ENCODE measurements around the gene LRRC57. TPM values are rescaled to one million over a fixed set of nuclear protein-coding genes. Genes with fewer than 3 reads are reported as not detected.

Gene LRRC57
- total and polyA plus RNA-seq, 4 donors, result 22.8 to 30.9 (median 25.4) TPM

GRCh38 chr15:42495361-42496212, 53.0 kb downstream of the LRRC57 start, which contains the start of gene SNAP23:
Gene SNAP23, plus strand, starts transcription at chr15:42495634. Its CDS starts 16,213 bp downstream, at chr15:42511847.
- 0% methylated on average over 39 of the region's 43 CpGs for WGBS (ENCODE audit: insufficient coverage)
- Histone ChIP-seq H3K27me3 (ENCODE audit: control insufficient read depth, insufficient read depth, low read length) (no peaks in the 10 kb centered on the region), H3K36me3 (ENCODE audit: control insufficient read depth, insufficient read depth, low read length) (peaks cover 4% of the 10 kb centered on the region), H3K4me3 (ENCODE audit: low read depth, low read length) (peak within 1 kb of the TSS; percentile 93), H3K27ac (ENCODE audit: low read depth, low read length) (peak within 1 kb of the TSS; percentile 88), H3K9me3 (ENCODE audit: control insufficient read depth, insufficient read depth, low read length) (no peaks in the 10 kb centered on the region), H3K4me1 (ENCODE audit: control insufficient read depth, insufficient read depth, low read length) (peaks cover 11% of the 10 kb centered on the region)
- peak; percentile 78 to 97 (median 90) for DNase-seq (ENCODE audit: low read depth in 4 of 6, low spot score in 6 of 6)

- peak overlapping the region; percentile 88 for H3K27ac ChIP-seq (ENCODE audit: low read depth, low read length)
- peaks cover 13% of the 10 kb centered on the region for H3K4me1 ChIP-seq (ENCODE audit: control insufficient read depth, insufficient read depth, low read length)
- no peaks in the 10 kb centered on the region for H3K27me3 ChIP-seq (ENCODE audit: control insufficient read depth, insufficient read depth, low read length)
- H3K9me3 ChIP-seq (ENCODE audit: control insufficient read depth, insufficient read depth, low read length), result no peaks in the 10 kb centered on the region
- peaks cover 4% of the 10 kb centered on the region for H3K36me3 ChIP-seq (ENCODE audit: control insufficient read depth, insufficient read depth, low read length)
- WGBS (ENCODE audit: insufficient coverage), result 16% methylated on average over 9 of the region's 10 CpGs
- peak in 1 of 6 donors; percentile 80 for DNase-seq (ENCODE audit: low read depth in 4 of 6, low spot score in 6 of 6)
- H3K4me3 ChIP-seq (ENCODE audit: low read depth, low read length), result peak overlapping the region; percentile 93
Measured at GRCh38 chr15:42494998-42495360, 53.6 kb downstream of the LRRC57 start.

- Histone ChIP-seq H3K36me3 (ENCODE audit: control insufficient read depth, insufficient read depth, low read length) (peaks cover 9% of the 10 kb centered on the region), H3K27ac (ENCODE audit: low read depth, low read length) (no peak overlapping the region), H3K9me3 (ENCODE audit: control insufficient read depth, insufficient read depth, low read length) (no peaks in the 10 kb centered on the region), H3K27me3 (ENCODE audit: control insufficient read depth, insufficient read depth, low read length) (no peaks in the 10 kb centered on the region), H3K4me3 (ENCODE audit: low read depth, low read length) (no peak overlapping the region), H3K4me1 (ENCODE audit: control insufficient read depth, insufficient read depth, low read length) (peaks cover 21% of the 10 kb centered on the region)
- 89% methylated on average over 1 of the region's 1 CpG for WGBS (ENCODE audit: insufficient coverage)
- no peak for DNase-seq (ENCODE audit: low read depth in 4 of 6, low spot score in 6 of 6)
Measured at GRCh38 chr15:42493679-42494078, 54.9 kb downstream of the LRRC57 start.

- Histone ChIP-seq H3K27me3 (ENCODE audit: control insufficient read depth, insufficient read depth, low read length) (no peaks in the 10 kb centered on the region), H3K4me1 (ENCODE audit: control insufficient read depth, insufficient read depth, low read length) (peaks cover 21% of the 10 kb centered on the region), H3K36me3 (ENCODE audit: control insufficient read depth, insufficient read depth, low read length) (peaks cover 5% of the 10 kb centered on the region), H3K9me3 (ENCODE audit: control insufficient read depth, insufficient read depth, low read length) (no peaks in the 10 kb centered on the region), H3K27ac (ENCODE audit: low read depth, low read length) (peak overlapping the region; percentile 97), H3K4me3 (ENCODE audit: low read depth, low read length) (peak overlapping the region; percentile 95)
- WGBS (ENCODE audit: insufficient coverage), result 87% methylated on average over 6 of the region's 18 CpGs
- DNase-seq (ENCODE audit: low read depth in 4 of 6, low spot score in 6 of 6), result no peak
Measured at GRCh38 chr15:42491539-42492225, 56.9 kb downstream of the LRRC57 start.

- DNase-seq (ENCODE audit: low read depth in 4 of 6, low spot score in 6 of 6), result peak; percentile 79 to 98 (median 86)
- H3K27ac ChIP-seq (ENCODE audit: low read depth, low read length), result peak within 1 kb of the TSS; percentile 97
- H3K4me1 ChIP-seq (ENCODE audit: control insufficient read depth, insufficient read depth, low read length), result peaks cover 17% of the 10 kb centered on the region
- no peaks in the 10 kb centered on the region for H3K9me3 ChIP-seq (ENCODE audit: control insufficient read depth, insufficient read depth, low read length)
- WGBS (ENCODE audit: insufficient coverage), result under 1% methylated on average over 41 of the region's 51 CpGs
- H3K4me3 ChIP-seq (ENCODE audit: low read depth, low read length), result peak within 1 kb of the TSS; percentile 95
- peaks cover 5% of the 10 kb centered on the region for H3K36me3 ChIP-seq (ENCODE audit: control insufficient read depth, insufficient read depth, low read length)
- H3K27me3 ChIP-seq (ENCODE audit: control insufficient read depth, insufficient read depth, low read length), result no peaks in the 10 kb centered on the region
Measured at GRCh38 chr15:42490671-42491538, 57.7 kb downstream of the LRRC57 start, which contains the start of gene ZNF106. Gene ZNF106, minus strand, starts transcription at chr15:42491141. Its CDS starts 18,852 bp downstream, at chr15:42472289.

GRCh38 chr15:42490291-42490670, 58.3 kb downstream of the LRRC57 start:
- Histone ChIP-seq H3K4me3 (ENCODE audit: low read depth, low read length) (peak overlapping the region; percentile 95), H3K27ac (ENCODE audit: low read depth, low read length) (peak overlapping the region; percentile 97), H3K36me3 (ENCODE audit: control insufficient read depth, insufficient read depth, low read length) (peaks cover 5% of the 10 kb centered on the region), H3K9me3 (ENCODE audit: control insufficient read depth, insufficient read depth, low read length) (no peaks in the 10 kb centered on the region), H3K27me3 (ENCODE audit: control insufficient read depth, insufficient read depth, low read length) (no peaks in the 10 kb centered on the region), H3K4me1 (ENCODE audit: control insufficient read depth, insufficient read depth, low read length) (peaks cover 17% of the 10 kb centered on the region)
- DNase-seq (ENCODE audit: low read depth in 4 of 6, low spot score in 6 of 6), result peak in 1 of 6 donors; percentile 28
- WGBS (ENCODE audit: insufficient coverage), result 0% methylated on average over 5 of the region's 11 CpGs

Other genes with a start within 250 kb of the LRRC57 start
- 10 to 100 TPM; 19.2 to 34.6 TPM for gene CAPN3, start 189.3 kb downstream of the LRRC57 start, total RNA-seq
- 10 to 100 TPM; 35.8 to 46.7 TPM for gene CAPN3, start 189.3 kb downstream of the LRRC57 start, polyA plus RNA-seq (ENCODE audit: insufficient read length in 2 of 2)
- gene ZNF106, start 57.7 kb downstream of the LRRC57 start, total RNA-seq, result 10 to 100 TPM; 66.9 to 76.8 TPM
- gene ZNF106, start 57.7 kb downstream of the LRRC57 start, polyA plus RNA-seq (ENCODE audit: insufficient read length in 2 of 2), result 10 to 100 TPM; 29.2 to 34.6 TPM
- 10 to 100 TPM; 39.1 to 56.5 TPM for gene SNAP23, start 53.2 kb downstream of the LRRC57 start, total RNA-seq
- 10 to 100 TPM; 40.2 to 45.0 TPM for gene SNAP23, start 53.2 kb downstream of the LRRC57 start, polyA plus RNA-seq (ENCODE audit: insufficient read length in 2 of 2)
- gene HAUS2, start within 50 bp of the LRRC57 start, total RNA-seq, result 10 to 100 TPM; 30.2 to 46.5 TPM
- gene HAUS2, start within 50 bp of the LRRC57 start, polyA plus RNA-seq (ENCODE audit: insufficient read length in 2 of 2), result 10 to 100 TPM; 31.2 to 34.2 TPM
- gene STARD9, start 26.8 kb upstream of the LRRC57 start, total RNA-seq, result 10 to 100 TPM; 17.3 to 26.2 TPM
- gene STARD9, start 26.8 kb upstream of the LRRC57 start, polyA plus RNA-seq (ENCODE audit: insufficient read length in 2 of 2), result 10 to 100 TPM; 11.1 to 16.6 TPM
- gene CDAN1, start 188.3 kb upstream of the LRRC57 start, total RNA-seq, result 10 to 100 TPM in 1 of 2 donors, 1 to 10 TPM in 1; 9.9 to 18.4 TPM
- 10 to 100 TPM; 16.5 to 23.1 TPM for gene CDAN1, start 188.3 kb upstream of the LRRC57 start, polyA plus RNA-seq (ENCODE audit: insufficient read length in 2 of 2)

Measured in spinal cord (tissue), 10 donors.